HEK293 (cell line): ENCODE data around the gene LPXN.
A peak's percentile ranks its signal among the peaks of the same experiment; 100 is the strongest.

Source experiments
- KLF10 ChIP-seq: fragments of 450-650 bp; IDR thresholded peaks from 2 replicates; pipeline ENCODE4 v1.5.1; 2018; ENCODE audit warnings: missing biosample characterization, mild to moderate bottlenecking, missing genetic modification characterization
- PATZ1 ChIP-seq: fragments of 450-650 bp; formaldehyde crosslinking; IDR thresholded peaks from 2 replicates; pipeline ENCODE4 v1.5.1; 2016; ENCODE audit warnings: missing biosample characterization, missing genetic modification characterization
- PRDM4 ChIP-seq: fragments of 450-650 bp; formaldehyde crosslinking; IDR thresholded peaks from 2 replicates; pipeline ENCODE4 v1.5.1; 2017; ENCODE audit warnings: missing biosample characterization, missing genetic modification characterization
- ZBTB11 ChIP-seq: fragments of 450-650 bp; formaldehyde crosslinking; conservative IDR thresholded peaks from 2 replicates; pipeline ENCODE4 v1.5.1; 2016; ENCODE audit warnings: low read depth, missing biosample characterization, missing genetic modification characterization
- ZBTB26 ChIP-seq: fragments of 450-650 bp; formaldehyde crosslinking; optimal IDR thresholded peaks from 2 replicates; pipeline ENCODE3; 2016; ENCODE audit warnings: missing biosample characterization, mild to moderate bottlenecking, missing genetic modification characterization
- ZBTB8A ChIP-seq: fragments of 450-650 bp; formaldehyde crosslinking; IDR thresholded peaks from 2 replicates; pipeline ENCODE4 v1.5.1; 2016; ENCODE audit warnings: missing biosample characterization, missing genetic modification characterization
- ZIC2 ChIP-seq: fragments of 450-650 bp; formaldehyde crosslinking; IDR thresholded peaks from 2 replicates; pipeline ENCODE4 v1.5.1; 2016; ENCODE audit warnings: missing biosample characterization, missing genetic modification characterization
- ZNF174 ChIP-seq: fragments of 450-650 bp; formaldehyde crosslinking; IDR thresholded peaks from 2 replicates; pipeline ENCODE4 v1.5.0; 2017; ENCODE audit warnings: missing biosample characterization, mild to moderate bottlenecking, missing genetic modification characterization
- ZNF24 ChIP-seq: fragments of 450-650 bp; formaldehyde crosslinking; IDR thresholded peaks from 2 replicates; pipeline ENCODE4 v1.5.1; 2016; ENCODE audit warnings: missing biosample characterization, missing genetic modification characterization
- ZNF26 ChIP-seq: fragments of 450-650 bp; formaldehyde crosslinking; IDR thresholded peaks from 2 replicates; pipeline ENCODE4 v1.5.1; 2016; ENCODE audit warnings: missing biosample characterization, missing genetic modification characterization
- ZNF423 ChIP-seq: fragments of 450-650 bp; formaldehyde crosslinking; IDR thresholded peaks from 2 replicates; pipeline ENCODE4 v1.5.1; 2016; ENCODE audit warnings: missing biosample characterization, missing genetic modification characterization
- ZNF501 ChIP-seq: fragments of 450-650 bp; formaldehyde crosslinking; IDR thresholded peaks from 2 replicates; pipeline ENCODE4 v1.5.1; 2016; ENCODE audit warnings: missing biosample characterization, missing genetic modification characterization
- ZNF518A ChIP-seq: fragments of 450-650 bp; formaldehyde crosslinking; conservative IDR thresholded peaks from 2 replicates; pipeline ENCODE4 v1.5.1; 2016; ENCODE audit warnings: low read depth, missing biosample characterization, missing genetic modification characterization
- ZNF529 ChIP-seq: fragments of 450-650 bp; formaldehyde crosslinking; IDR thresholded peaks from 2 replicates; pipeline ENCODE4 v1.5.1; 2017; ENCODE audit warnings: missing genetic modification characterization, missing biosample characterization; ENCODE audit not compliant: insufficient replicate concordance
- ZNF549 ChIP-seq: fragments of 450-650 bp; IDR thresholded peaks from 2 replicates; pipeline ENCODE4 v1.5.1; 2018; ENCODE audit warnings: missing biosample characterization, missing genetic modification characterization, mild to moderate bottlenecking, inconsistent platforms, moderate library complexity
- ZNF596 ChIP-seq: fragments of 450-650 bp; IDR thresholded peaks from 2 replicates; pipeline ENCODE4 v1.5.0; 2018; ENCODE audit warnings: missing biosample characterization, mild to moderate bottlenecking, missing genetic modification characterization, moderate library complexity
- ZNF629 ChIP-seq: fragments of 450-650 bp; formaldehyde crosslinking; IDR thresholded peaks from 2 replicates; pipeline ENCODE4 v1.5.1; 2017; ENCODE audit warnings: missing biosample characterization, missing genetic modification characterization
- ZNF654 ChIP-seq: fragments of 450-650 bp; formaldehyde crosslinking; IDR thresholded peaks from 2 replicates; pipeline ENCODE4 v1.5.1; 2016; ENCODE audit warnings: low read depth, missing biosample characterization, missing genetic modification characterization
- ZNF658 ChIP-seq: fragments of 450-650 bp; formaldehyde crosslinking; IDR thresholded peaks from 2 replicates; pipeline ENCODE4; 2016; ENCODE audit warnings: missing biosample characterization, missing genetic modification characterization
- ZNF664 ChIP-seq: fragments of 450-650 bp; formaldehyde crosslinking; IDR thresholded peaks from 2 replicates; pipeline ENCODE4 v1.5.1; 2016; ENCODE audit warnings: missing biosample characterization, missing genetic modification characterization
- ZNF76 ChIP-seq: fragments of 450-650 bp; formaldehyde crosslinking; IDR thresholded peaks from 2 replicates; pipeline ENCODE4; 2016; ENCODE audit warnings: low read depth, missing biosample characterization, missing genetic modification characterization, borderline replicate concordance
- ZSCAN23 ChIP-seq: fragments of 450-650 bp; formaldehyde crosslinking; IDR thresholded peaks from 2 replicates; pipeline ENCODE4 v1.5.1; 2016; ENCODE audit warnings: missing biosample characterization, missing genetic modification characterization

The LPXN gene

GRCh38 chr11:58579192-58580129 lies 3.8 kb upstream of the LPXN start (continued):
- TF ChIP-seq ZNF518A (tag by site-specific recombination) (0 out of 2 replicates have a peak, but pooled peaks have one; percentile 26), ZNF423 (tag by site-specific recombination) (peak; percentile 92), ZNF596 (tag by site-specific recombination) (no peak), ZNF654 (tag by site-specific recombination) (0 out of 2 replicates have a peak, but pooled peaks have one; percentile 3), ZIC2 (peak; percentile 94), PATZ1 (tag by site-specific recombination) (peak; percentile 71), KLF10 (tag by site-specific recombination) (peak; percentile 27; the same call in 1 of the 2 replicates), ZBTB11 (tag by site-specific recombination) (peak; percentile 62), ZNF664 (tag by site-specific recombination) (no peak), ZNF501 (tag by site-specific recombination) (peak; percentile 85), ZNF24 (tag by site-specific recombination) (0 out of 2 replicates have a peak, but pooled peaks have one; percentile 52), ZNF174 (tag by site-specific recombination) (no peak), ZNF549 (tag by site-specific recombination) (no peak), ZNF658 (tag by site-specific recombination) (no peak), ZNF76 (tag by site-specific recombination) (peak; percentile 58; the same call in 1 of the 2 replicates), ZNF26 (tag by site-specific recombination) (no peak), ZBTB26 (tag by site-specific recombination) (peak; percentile 30), ZSCAN23 (tag by site-specific recombination) (0 out of 2 replicates have a peak, but pooled peaks have one; percentile 15), ZBTB8A (tag by site-specific recombination) (peak; percentile 71), ZNF529 (no peak), ZNF629 (tag by site-specific recombination) (peak; percentile 98), PRDM4 (tag by site-specific recombination) (peak; percentile 39; the same call in 1 of the 2 replicates)
